PC-3 (cell line): ENCODE data around the gene TNIP1. TPM values are rescaled to one million over a fixed set of nuclear protein-coding genes. Genes with fewer than 3 reads are reported as not detected.

ENCODE experiments used
- ATAC-seq: fragments of 200-7000 bp; cut with Tn5 transposase; 2 replicates; pipeline ENCODE4 v1.9.1; 2020; ENCODE audit warnings: mild to moderate bottlenecking, moderate library complexity
- BruUV-seq: library from RNA; stranded (reverse); fragments of 400-500 nt; replicated peaks from 2 replicates; lab custom pipeline; 2021; lab: Mats Ljungman, UMichigan
- CTCF ChIA-PET: fragments of 300-600 bp; sonication (Branson Sonifier 250); formaldehyde crosslinking; loops from one replicate; lab custom pipeline; 2022; ENCODE audit warnings: antibody characterized with exemption; lab: Charles Lee
- POLR2A ChIA-PET: fragments of 300-600 bp; sonication (Branson Sonifier 250); formaldehyde crosslinking; loops from one replicate; lab custom pipeline; 2022; ENCODE audit warnings: antibody characterized with exemption; ENCODE audit not compliant: unreplicated experiment; lab: Charles Lee
- DNase-seq: peaks from one replicate; pipeline ENCODE4 v3.0.0-alpha.2; 2015
- H2AFZ ChIP-seq: fragments of 300-600 bp; sonication (generic); 2 replicates; pipeline ENCODE4 v1.6.0; 2016; ENCODE audit warnings: antibody characterized with exemption, low read length
- H3F3A ChIP-seq: fragments of 300-600 bp; sonication (generic); one replicate; pipeline ENCODE4 v1.6.0; 2017; ENCODE audit warnings: antibody characterized with exemption, low read length, control low read depth, mild to moderate bottlenecking; ENCODE audit not compliant: unreplicated experiment
- H3K27ac ChIP-seq: fragments of 300-600 bp; sonication (generic); 2 replicates; pipeline ENCODE4 v1.5.1; 2016; ENCODE audit warnings: mild to moderate bottlenecking, low read length
- H3K27me3 ChIP-seq: fragments of 300-600 bp; sonication (generic); 2 replicates; pipeline ENCODE4 v1.6.1; 2016; ENCODE audit warnings: low read length, mixed read lengths
- H3K36me3 ChIP-seq: fragments of 300-600 bp; sonication (generic); 2 replicates; pipeline ENCODE4 v1.6.1; 2016; ENCODE audit warnings: low read depth, mixed run types, low read length, mixed read lengths
- H3K4me1 ChIP-seq: fragments of 300-600 bp; sonication (generic); 2 replicates; pipeline ENCODE4 v1.5.1; 2016; ENCODE audit warnings: low read length; ENCODE audit not compliant: insufficient read depth
- H3K4me2 ChIP-seq: fragments of 300-600 bp; sonication (generic); 2 replicates; pipeline ENCODE4 v1.6.0; 2016; ENCODE audit warnings: low read length
- H3K4me3 ChIP-seq: fragments of 300-600 bp; sonication (generic); 2 replicates; pipeline ENCODE4 v1.5.1; 2016; ENCODE audit warnings: mild to moderate bottlenecking, low read length, mixed read lengths
- H3K79me2 ChIP-seq: fragments of 300-600 bp; sonication (generic); 2 replicates; pipeline ENCODE4 v1.6.1; 2017; ENCODE audit warnings: low read length, mixed read lengths
- H3K9ac ChIP-seq: fragments of 300-600 bp; sonication (generic); 2 replicates; pipeline ENCODE4 v1.6.0; 2016; ENCODE audit warnings: mild to moderate bottlenecking, low read length
- H3K9me2 ChIP-seq: fragments of 300-600 bp; sonication (generic); replicated peaks from 2 replicates; pipeline ENCODE4 v1.6.1; 2016; ENCODE audit warnings: mixed run types, low read length, mixed read lengths
- H3K9me3 ChIP-seq: fragments of 300-600 bp; sonication (generic); 2 replicates; pipeline ENCODE4 v1.6.1; 2016; ENCODE audit warnings: low read length, mixed read lengths
- H4K20me1 ChIP-seq: fragments of 300-600 bp; sonication (generic); 2 replicates; pipeline ENCODE4 v1.6.1; 2016; ENCODE audit warnings: low read length, mixed read lengths
- CTCF ChIP-seq: fragments of 300-600 bp; sonication (generic); conservative IDR thresholded peaks from 2 replicates; pipeline ENCODE4 v1.5.1; 2017; ENCODE audit warnings: antibody characterized with exemption, low read depth, mild to moderate bottlenecking, low read length
- EZH2 ChIP-seq: fragments of 300-600 bp; sonication (generic); IDR thresholded peaks from one replicate; pipeline ENCODE4 v1.6.1; 2017; ENCODE audit warnings: antibody characterized with exemption, mild to moderate bottlenecking, low read length; ENCODE audit not compliant: unreplicated experiment
- EZH2phosphoT487 ChIP-seq: fragments of 300-600 bp; sonication (generic); IDR thresholded peaks from 2 replicates; pipeline ENCODE4 v1.6.1; 2018; ENCODE audit warnings: mild to moderate bottlenecking, antibody characterized with exemption, low read length, borderline replicate concordance
- intact Hi-C: fragments of 100-400 bp; cut with micrococcal nuclease; formaldehyde crosslinking; loops from 2 replicates; pipeline ENCODE4 v1.9.0; 2023
- total RNA-seq: library from RNA; depleted of rRNA; stranded (reverse); fragments of >200 nt; gene quantifications from 2 replicates; pipeline ENCODE4 v1.2.3, GENCODE V29; 2014

Gene TNIP1
- total RNA-seq, 1 experiment from 2014 or later, result 90.0 TPM

DNA sequence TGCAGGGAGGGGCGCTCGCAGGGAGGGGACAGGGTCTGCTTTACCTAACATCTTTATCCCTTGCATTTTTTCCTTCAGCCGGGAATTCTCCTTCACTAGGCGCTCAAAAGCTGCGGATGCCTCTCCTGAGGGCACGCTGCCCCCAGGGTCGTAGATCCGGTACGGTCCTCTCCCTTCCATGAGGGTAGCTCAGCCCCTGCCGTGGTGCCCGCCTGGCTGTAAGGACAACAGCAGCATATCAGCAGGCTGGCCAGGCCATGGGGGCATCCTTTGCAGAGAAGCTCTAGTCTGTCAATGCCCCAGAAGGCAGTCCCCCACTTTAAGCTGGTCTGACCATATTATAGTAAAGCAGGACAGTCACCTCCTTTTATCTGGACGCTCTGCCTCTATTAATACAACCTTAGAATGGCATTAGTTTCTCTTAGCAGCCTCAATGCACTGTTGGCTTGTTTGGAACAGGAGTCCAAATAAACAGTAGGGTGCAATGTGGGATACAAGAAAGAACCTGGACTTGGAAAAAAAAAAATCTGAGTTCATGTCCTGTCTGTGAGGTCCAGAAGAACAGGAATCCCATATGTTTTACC, 15.8 kb downstream of the TNIP1 start:
- no peak overlapping the region for H3K4me3 ChIP-seq
- H2AFZ ChIP-seq, result no peak overlapping the region
- peaks cover 23% of the 10 kb centered on the region for H3K4me1 ChIP-seq
- H3K27me3 ChIP-seq, result no peaks in the 10 kb centered on the region
- peaks cover 65% of the 10 kb centered on the region for H3K79me2 ChIP-seq
- POLR2A ChIA-PET, result no interaction called here
- no peaks in the 10 kb centered on the region for H3K9me3 ChIP-seq
- no peak for TF ChIP-seq EZH2
- TF ChIP-seq EZH2phosphoT487, result no peak
- TF ChIP-seq CTCF, result no peak
- H3K9me2 ChIP-seq, result no peaks in the 10 kb centered on the region
- peaks cover 36% of the 10 kb centered on the region for H3K36me3 ChIP-seq
- H3K9ac ChIP-seq, result no peak overlapping the region
- peaks cover 14% of the 10 kb centered on the region; the same call in 1 of the 2 replicates for H4K20me1 ChIP-seq
- intact Hi-C loops, result no loop called here
- ATAC-seq (no peak), DNase-seq (no peak)
- no peak overlapping the region for H3K27ac ChIP-seq
- H3F3A ChIP-seq, result no peaks in the 10 kb centered on the region
- CTCF ChIA-PET, result no interaction called here
- no peak overlapping the region for H3K4me2 ChIP-seq
- no TSS peak for BruUV-seq

- Histone ChIP-seq H3K9ac (no peak overlapping the region), H2AFZ (no peak overlapping the region), H3K36me3 (peaks cover 43% of the 10 kb centered on the region), H3K79me2 (peaks cover 49% of the 10 kb centered on the region), H3K4me2 (0 out of 2 replicates have a peak overlapping the region, but pooled peaks have one; percentile 10), H3K27ac (peak overlapping the region; percentile 36; the same call in 1 of the 2 replicates), H3K9me2 (no peaks in the 10 kb centered on the region), H3K27me3 (no peaks in the 10 kb centered on the region), H3K9me3 (no peaks in the 10 kb centered on the region), H3K4me3 (no peak overlapping the region), H3F3A (no peaks in the 10 kb centered on the region), H3K4me1 (peaks cover 25% of the 10 kb centered on the region), H4K20me1 (peaks cover 14% of the 10 kb centered on the region; the same call in 1 of the 2 replicates)
- TF ChIP-seq EZH2 (no peak), EZH2phosphoT487 (no peak), CTCF (no peak)
- POLR2A ChIA-PET, result no interaction called here
- intact Hi-C loops, result no loop called here
- ATAC-seq (peak; percentile 82), DNase-seq (peak; percentile 65)
- CTCF ChIA-PET, result no interaction called here
- no TSS peak for BruUV-seq
Observed at GRCh38 chr5:151063142-151063989, 17.5 kb downstream of the TNIP1 start.
